Hepatocyte (in vitro differentiated cells): ENCODE measurements around the gene GAB3.

Experiments
- CTCF ChIP-seq: fragments of 200-600 bp; sonication (generic); IDR thresholded peaks from 2 replicates; pipeline ENCODE4 v1.5.1; 2016; ENCODE audit warnings: antibody characterized with exemption, mild to moderate bottlenecking; ENCODE audit not compliant: poor library complexity
- EZH2phosphoT487 ChIP-seq: fragments of 200-600 bp; sonication (generic); IDR thresholded peaks from one replicate; pipeline ENCODE4 v1.6.1; 2018; ENCODE audit warnings: antibody characterized with exemption, mild to moderate bottlenecking, low read depth, moderate library complexity; ENCODE audit not compliant: unreplicated experiment, severe bottlenecking

- TF ChIP-seq CTCF: no peak
- no peak for TF ChIP-seq EZH2phosphoT487
Measured at GRCh38 chrX:154784149-154784995, 33.5 kb upstream of the GAB3 start.
